Activated CD4-positive, alpha-beta T cell treated with anti-CD3 and anti-CD28 coated beads for 1 hour (primary cell): Measurements from ENCODE around the gene C10orf71.

ENCODE experiments used
- DNase-seq: peaks from one replicate; pipeline ENCODE4 v3.0.0-alpha.2; 2020

C10orf71 gene

DNA sequence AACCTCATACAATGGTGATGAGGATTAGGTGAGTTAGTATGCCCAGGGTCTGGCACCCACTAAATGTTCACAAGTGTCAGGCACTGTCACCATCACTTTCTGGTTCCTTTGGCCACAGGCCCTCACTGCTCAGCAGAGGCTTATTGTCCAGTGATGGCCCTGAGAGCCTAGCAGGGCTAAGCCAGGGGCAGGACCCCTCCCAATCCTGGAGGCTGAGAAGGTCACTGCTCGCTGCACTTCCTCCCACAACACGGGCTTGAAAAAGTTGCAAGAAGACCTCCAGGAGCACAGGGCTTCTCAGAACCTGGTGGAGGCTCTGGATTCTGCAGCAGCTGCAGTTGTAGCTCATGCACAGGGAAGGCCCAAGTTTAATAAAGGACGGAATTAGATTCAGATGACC lies 48.9 kb downstream of the C10orf71 start:
- DNase-seq = no peak

DNA sequence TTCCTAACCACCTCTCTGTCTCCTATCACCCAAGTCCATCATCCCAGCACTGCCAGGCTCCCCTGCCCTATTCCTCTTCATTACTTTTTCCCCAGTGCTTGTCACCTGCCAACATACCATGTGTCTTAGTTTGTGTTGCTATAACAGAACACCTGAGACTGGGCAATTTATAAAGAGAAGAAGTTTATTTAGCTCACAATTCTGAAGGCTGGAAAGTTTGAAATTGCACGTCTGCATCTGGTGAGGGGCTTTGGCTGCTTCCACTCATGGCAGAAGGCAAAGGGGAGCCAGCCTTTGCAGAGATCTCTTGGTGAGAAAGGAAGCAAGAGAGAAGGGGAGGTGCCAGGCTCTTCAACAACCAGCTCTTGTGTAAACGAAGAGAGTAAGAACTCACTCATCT lies 49.6 kb downstream of the C10orf71 start:
- DNase-seq = no peak

DNA sequence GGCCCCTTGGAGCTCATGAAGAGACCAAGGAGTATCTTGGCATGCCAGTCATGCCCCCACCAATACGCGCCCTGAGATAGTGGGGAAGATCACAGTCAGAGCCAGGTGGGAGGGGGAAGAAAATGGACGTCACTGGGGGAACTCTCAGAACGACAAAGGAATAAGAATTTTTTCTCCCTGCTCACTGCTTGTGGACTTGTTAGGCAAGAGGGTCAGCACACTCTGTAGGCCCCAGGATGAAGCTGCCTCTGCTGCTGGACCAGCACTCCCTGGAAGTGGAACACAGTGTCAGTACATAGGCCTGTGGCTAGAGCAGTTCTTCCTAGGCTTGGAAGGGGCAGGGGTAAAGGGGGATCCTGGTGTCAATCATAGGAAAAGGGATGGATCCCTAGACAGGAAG lies 50.4 kb downstream of the C10orf71 start:
- no peak for DNase-seq

DNA sequence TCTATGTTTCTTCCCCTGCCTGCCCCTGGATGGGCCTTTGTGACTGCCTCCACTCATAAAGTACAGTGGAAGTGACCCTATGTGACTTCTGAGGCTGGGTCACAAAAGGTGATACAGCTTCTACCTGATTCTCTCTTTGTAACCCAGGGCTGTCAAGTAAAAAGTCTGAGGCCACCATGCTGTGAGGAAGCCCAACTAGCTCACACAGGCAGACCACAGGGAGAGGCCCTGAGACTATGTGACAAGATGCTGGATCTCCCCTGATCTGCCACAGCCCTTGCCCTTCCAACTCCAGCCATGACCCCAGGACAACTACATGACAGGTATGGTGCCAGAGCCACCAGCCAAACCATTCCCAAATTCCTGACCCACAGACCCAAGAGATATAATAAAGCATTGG lies 51.2 kb downstream of the C10orf71 start:
- no peak for DNase-seq

DNA sequence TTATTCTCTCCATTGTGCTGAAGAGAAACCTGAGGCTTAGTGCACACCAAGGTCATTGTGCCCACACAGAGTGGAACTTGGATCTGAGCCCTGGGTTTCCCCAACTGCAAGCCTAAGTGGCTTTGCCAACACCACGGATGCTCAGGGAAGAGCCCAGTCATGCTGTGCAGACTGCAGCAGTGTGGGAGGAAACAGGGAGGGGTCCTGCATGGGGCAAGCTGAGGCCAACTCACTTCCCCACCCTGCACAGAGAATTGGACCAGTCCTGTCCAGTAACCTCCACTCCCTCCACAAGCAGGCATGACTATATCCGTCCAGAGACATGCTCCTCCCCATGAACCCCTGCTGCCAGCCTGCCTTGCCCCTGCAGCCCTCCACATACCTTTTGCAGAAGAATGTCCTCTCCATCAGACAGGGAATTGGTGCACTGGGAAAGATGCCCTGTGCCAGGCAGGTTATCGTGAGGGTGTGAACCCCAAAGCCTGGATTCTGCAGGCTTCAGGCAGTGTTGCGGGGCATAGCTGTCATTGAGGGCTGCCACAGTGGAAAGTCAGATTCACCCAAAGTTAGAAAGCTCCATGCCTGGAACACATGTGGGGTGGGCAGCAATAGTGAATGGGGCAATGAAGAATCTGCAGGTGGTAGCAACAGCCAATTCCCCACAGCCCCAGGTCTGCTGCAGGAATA lies 52.0 kb downstream of the C10orf71 start:
- DNase-seq = no peak

DNA sequence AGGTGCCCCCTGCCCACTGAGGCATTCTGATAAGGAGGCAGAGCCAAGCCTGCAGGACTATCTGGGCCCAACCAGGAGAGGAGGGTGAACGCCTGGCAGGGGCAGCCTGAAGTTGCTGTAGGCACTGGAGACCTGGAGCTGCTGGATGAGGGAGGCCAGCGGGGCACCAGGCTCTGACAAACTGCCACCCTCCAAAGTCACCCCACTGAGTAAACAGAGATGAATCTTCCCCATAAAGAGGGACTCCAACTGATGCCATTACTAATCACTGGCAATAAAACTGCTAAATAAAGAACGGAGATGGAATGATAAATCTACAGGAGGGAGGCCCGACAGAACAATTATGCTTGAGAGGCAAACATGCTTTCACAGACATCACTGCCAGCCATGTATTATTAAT lies 52.7 kb downstream of the C10orf71 start:
- no peak for DNase-seq

DNA sequence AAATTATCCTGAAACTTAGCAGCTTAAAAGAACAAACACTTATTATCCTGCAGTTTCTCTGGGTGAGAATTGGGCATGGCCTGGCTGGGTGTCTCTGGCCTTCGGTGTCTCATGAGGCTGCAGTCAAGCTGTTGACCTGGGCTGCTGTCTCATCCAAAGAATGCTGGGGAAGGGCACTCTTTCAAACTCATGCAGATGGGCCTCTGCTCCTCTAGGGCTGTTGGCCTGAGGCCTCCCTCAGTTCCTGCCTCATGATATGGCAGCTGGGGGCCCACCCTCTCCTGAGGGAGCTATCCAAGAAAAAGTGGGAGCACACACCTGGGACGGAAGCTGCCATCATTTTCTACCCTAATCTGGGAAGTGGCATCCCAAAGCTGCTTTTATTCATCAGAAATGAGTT lies 53.4 kb downstream of the C10orf71 start:
- DNase-seq = no peak

DNA sequence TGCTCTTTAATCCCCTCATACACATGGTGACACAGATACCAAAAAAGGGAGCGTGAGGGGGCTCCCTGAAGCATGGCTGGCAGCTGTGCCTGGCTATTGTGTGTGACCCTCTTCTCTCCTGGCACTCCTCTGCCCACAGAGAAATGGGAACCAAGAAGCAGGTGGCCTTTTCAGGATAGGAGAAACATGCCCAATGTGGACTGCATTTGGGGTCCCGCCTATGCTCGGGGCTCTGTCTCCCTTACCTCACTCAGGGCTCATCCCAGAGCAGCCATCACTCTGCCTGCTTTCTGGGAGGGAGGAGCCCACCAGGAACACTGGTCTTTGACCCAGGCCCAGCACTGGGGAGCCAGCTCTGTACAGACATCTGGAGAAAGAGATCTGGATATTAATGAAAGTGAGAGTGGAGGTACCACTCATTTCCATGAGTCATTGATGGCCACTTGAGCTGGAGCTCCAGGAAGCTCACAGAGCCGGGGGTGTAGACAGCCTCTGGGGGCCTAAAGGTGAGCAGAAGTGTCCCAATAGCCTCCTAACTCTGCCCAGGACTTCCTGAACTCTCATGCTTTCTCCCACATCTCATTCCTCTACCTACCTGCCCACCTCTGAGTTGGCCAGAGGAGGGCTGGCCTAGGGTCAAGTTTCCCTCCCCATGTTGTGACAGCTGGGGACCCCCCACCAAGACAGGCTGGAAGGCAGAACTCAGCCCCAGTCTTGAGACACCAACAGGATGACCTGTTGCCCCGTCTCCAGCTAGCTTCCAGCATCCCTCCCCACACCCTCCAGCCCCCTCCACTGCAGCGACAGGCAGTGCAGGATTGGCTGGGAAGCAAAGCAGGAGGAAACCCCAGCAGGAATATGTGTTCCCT lies 54.3 kb downstream of the C10orf71 start:
- no peak for DNase-seq

DNA sequence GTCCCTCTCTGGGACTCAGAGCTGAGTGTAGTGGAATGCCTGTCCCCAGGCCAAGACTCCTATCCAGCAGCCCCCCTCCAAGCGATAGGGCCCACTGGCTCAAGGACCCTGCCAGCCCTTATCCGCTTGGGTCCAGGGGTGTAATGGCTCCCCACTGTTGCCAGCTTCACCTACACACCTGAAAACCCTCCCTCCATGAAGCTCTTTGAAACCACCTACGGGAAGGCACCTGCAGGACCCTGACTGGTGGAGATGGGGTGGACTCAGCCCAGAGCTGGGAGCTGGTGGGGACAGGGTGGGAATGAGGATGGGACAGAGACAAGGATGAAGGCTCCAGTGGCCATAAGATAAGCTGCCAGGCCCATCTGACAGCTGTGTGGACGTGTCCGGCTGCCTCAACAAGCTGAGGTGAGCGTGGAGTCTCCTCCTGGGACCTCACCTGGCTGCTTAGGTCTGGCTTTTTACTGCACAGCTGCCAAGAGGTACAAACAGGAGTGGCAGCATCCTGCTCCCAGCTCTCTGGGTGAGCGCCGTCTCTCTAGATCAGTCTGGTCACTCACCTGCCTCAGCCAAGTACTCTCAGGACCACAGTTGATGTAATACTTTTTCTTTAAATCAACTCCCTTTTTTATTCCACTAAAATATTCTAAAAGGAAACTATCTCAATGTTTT lies 55.1 kb downstream of the C10orf71 start:
- DNase-seq = no peak

DNA sequence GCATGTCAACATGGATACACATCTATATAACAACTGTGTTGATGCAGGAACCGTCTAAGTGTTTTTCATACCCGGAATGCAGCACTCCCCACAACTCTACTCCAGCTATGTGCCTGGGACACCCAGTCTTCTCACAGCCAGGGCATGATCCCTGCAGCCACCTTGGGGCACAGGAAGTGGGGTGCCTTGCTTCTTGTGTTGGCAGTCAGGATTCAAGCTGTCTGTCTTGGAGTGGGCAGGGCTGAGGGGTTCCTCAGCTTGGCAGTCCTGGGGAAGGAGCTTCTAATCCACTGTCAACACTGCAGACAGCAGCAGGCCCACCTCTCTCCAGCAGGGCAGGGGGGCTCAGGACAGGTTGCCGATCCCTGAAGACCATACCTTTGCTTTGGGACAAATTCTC lies 55.6 kb downstream of the C10orf71 start:
- no peak for DNase-seq

DNA sequence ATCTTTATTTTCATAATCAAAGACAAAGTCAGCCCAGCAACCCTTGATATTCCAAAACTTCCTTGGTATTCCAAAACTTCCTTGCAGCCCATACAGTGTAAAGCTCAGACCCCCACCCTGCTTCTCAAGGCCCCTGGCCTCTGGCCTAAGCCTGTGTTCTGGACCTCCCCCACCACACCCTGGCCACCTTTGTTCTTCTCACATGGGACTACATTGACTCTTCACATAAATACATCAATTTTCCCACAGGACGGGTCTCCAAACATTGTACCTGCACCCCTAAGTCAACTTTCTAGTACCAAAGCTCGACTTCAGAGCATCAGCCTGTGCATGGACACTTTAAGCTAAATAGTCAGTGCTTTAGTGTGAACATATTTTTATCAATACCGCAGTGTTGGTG lies 56.3 kb downstream of the C10orf71 start:
- DNase-seq = no peak

DNA sequence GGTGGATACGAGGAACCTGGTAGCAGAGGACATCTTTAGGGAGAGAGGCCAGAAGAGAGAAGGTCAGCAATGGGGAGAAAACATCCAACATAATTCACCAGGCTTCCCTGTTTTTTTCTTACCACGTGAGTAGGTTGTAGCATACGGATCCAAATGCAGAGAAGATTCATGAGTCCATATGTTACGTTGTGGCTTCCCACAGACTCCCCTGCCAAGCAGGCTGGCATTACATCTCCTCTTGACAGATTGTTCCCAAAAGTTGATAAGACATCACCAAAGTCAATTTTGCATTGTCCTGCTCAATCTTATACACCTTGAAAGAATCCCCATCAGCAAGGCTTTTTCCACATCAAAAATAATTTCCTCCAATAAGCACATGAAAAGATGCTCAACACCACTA lies 57.2 kb downstream of the C10orf71 start:
- no peak for DNase-seq

DNA sequence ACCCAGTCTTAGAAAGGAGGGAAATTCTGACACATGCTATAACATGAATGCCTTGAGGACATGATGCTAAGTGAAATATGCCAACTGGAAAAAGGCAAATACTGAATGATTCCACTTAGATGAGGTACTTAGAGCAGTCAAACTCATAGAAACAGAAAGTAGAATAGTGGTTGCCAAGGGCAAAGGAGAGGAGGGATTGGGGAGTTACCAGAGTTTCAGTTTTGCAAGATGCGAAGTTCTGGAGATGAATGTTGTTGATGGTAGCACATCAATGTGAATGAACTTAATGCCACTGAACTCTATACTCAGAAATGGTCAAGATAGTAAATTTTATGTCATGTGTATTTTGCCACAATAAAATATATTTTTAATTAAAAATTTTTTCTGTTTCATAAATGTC lies 58.0 kb downstream of the C10orf71 start:
- no peak for DNase-seq

DNA sequence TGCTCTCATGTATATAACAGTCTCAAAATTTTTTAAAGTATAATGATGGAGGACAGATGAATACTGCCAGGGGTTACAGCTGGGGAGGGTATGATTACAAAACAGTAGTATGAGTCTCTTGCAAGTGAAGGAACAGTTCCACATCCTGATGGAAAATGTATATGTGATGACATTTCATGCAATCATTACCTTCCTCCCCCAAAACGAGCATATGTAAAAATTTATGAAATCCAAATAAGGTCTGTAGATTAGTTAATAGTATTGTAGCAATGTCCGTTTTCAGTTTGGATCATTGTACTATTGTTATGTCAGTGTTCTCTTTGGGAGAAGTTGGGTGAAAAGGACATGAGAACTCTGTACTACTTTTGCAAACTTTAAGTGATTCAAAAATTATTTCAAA lies 58.9 kb downstream of the C10orf71 start:
- no peak for DNase-seq

DNA sequence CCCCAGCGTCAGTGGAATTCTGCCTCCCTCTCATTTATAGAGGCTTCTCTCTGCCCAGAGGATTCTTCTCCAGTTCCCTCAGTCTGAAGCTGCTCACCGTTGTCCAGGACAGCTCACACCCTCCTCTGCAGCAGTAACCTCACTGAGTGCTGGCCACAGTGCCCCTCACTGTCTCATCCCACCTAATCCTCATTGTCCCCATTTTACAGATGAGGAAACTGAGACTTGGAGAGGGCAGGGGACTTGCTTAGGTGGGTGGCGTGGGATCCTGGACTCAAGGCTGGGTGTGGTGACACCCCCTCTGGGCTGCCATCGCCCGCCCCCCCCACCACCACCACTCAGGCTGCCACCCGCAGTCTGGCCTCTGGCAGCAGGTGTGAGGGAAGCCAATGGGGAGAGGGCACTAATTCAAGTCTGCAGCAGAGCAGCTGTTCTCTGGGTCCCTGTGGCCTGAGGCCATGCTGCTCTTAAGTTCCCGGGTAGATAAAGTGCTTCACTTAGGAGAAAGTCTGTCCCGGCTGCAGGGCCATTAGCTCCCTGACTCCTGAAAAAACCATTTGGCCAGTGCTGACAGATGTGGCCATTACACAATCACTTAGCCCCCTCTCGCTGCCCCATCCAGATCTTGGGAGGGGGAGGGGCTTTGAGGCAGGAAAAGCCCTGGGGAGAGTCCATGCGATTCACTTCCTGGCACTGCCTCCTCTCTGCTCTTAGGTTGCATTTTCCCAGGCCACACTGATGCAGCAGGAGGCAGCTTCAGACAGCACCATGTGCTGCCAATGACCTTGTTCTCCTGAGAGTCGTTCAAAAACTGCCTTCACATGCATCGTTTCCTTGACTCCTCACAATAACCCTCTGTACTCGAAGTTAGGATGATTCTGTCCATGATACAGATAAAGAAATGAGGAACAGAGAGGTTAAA lies 60.6 kb downstream of the C10orf71 start:
- DNase-seq = no peak

DNA sequence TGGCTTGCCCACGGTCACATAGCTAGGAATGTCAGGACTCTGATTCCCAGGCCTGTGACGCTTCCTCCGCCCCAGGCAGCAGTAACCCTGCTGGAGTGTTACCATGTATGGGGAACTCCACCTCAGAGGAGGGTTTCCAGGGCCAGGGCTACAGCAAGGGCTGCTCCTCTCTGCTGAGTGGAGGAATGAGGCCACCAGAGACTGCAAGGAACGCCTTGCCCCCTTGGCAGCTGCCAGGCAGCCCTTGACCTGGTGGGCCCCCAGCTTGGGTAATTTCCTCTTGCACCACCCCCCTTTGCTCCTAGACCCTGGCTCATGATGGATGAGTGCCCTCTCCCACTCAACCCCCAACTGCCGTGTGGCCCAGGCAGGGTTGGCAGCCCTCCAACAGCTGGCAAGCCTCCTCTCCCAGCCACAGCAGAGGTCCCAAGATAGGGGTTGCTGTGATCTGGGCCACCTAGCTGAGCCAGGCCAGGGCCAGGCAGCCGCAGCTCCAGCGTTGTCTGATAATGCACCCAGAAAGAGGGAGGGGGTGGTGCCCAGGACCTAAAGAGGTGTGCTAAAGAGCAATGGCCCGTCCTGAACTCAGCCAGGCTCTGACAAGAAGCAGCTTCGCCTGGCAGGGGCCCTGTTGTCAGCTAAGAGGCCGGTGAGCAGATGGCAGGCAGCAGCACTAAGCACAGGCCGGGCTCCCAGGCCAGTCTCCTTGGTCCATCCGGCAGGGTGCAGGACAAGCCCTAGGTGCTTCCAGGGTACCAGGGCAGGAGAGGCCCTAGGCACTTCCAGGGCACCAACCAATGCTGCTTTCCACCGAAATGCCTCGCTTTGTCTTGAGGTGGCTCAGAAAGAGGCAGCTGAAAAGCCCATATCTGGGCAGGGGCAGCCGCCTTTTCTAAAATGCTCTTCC lies 61.6 kb downstream of the C10orf71 start:
- DNase-seq = no peak

DNA sequence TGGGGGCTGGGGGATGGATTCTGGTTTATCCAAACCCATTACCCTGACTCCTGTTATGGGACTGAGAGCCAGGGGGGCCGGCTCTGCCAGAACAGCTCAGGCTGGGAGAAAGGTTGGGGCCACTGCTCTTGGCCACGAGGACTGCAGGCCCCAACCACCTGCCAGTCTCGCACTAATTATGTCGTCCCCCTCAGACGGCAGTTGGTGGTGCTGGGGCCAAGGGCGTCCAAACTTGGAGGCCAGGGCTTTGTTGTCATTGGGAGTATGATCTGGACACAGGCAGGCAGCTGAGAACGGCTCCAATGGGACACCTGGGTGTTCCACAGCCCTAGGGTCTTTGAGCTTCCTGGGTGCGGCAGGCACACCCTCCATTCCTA lies 62.2 kb downstream of the C10orf71 start:
- no peak for DNase-seq

DNA sequence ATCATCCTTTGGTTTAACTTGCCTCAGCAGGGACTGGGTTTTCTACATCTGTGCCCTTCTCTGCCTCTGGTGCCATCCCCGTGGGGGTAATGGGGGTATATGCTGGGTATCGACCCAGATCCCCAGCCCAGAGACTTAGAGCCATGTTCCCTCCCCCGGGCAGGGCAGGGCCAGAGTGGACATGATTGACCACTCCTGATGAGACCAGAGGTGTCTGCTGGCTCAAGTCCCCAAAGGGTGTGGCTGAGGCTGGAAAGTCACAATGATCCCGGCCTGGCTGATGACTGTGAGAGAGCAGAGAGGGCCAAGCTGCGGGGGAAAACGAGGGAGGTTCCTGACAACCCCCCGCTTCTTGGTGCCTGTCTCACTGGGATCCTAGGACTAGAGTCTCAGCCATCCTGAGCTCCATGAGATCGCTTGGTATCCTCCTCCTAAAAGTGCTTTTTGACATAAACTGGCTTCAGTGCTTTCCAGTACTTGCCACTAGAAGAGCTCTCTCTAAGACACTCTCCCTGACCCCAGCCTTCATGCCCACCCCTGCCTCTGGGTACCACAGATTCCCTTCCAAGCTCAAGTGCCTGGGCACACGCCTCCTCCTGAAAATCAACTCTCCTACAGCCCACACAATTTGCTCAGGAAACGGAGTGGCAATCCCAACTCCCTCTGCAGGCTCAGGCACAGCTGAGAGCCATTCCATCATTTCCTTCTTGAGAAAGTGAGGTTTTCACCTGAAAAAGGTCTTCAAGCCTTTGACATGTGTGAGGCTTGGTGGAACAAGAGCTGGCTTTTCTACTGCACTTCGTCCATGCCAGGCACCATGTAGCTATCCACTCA lies 63.0 kb downstream of the C10orf71 start:
- no peak for DNase-seq

DNA sequence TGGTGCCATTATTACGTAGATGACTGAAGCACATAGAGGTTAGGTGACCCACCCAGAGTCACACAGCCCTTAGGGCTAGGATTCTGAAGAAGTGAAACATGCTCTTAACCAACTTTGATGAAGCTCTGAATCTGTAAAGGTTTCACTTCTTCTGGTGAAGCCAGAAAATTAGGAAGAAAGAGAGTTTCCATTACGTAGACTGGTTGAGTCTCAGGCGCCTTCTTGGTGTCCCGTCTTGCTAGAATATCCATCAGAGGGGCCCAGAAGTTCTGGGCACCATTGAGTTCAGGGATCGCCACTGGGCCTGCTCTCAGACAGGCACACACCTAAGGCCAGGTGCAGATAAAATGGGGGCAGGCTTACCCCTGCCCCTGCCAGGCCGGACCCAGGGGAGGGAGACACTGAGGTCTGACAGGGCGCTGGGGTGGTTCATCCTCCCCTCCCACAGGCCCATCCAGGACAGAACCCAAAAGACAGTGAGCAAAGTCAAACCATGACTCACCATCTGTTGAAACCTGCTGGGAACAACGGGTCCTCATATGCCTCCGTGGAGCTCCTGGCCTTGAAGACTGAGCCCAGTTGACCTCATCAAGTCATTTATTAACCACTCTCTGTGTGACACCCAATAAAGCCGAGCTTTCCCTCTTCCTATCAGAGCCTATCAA lies 63.8 kb downstream of the C10orf71 start:
- DNase-seq = no peak

DNA sequence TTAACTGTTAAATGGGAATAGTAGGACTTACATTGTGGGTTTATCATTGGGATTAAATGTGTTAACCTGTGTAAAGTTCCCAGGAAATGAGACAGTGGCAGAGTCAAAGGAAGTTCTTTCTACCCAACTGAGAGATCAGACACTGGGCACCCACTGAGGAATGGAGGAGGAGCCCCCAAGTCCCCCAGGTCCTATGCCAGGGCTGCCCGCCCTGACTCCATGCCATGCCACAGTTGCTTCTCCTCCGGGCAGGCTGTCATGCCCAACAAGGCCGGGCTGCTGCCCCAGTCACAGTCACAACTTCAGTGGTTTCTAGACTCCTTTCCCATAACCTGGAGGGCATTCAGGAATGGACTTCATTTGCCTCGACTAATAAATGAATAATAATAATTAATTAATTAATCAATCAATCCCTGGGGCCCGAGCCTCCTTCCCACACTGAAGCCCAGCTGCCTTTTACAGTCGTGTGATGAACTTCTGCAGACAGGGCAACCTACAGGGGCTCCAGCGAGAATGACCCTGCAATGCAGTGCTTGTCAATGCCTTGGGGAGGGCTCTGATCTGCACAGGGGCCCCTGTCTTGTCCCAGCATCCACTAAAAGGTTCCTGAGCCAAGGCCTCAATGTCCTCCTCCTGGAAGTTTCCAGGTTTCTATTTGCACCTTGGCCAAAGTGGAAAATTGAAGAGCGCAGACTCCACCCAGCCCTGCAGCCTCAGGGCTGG lies 64.5 kb downstream of the C10orf71 start:
- DNase-seq = no peak
